ENCODE results near the gene ATG5.

ATG5 gene

GRCh38 chr6:106199998-106200397, 125.6 kb downstream of the ATG5 start:
- H3K4me3 Mint-ChIP-seq, result no peak overlapping the region
- no peaks in the 10 kb centered on the region for H3K27me3 Mint-ChIP-seq (ENCODE audit: low read depth)
- H3K27ac Mint-ChIP-seq, result peak overlapping the region; percentile 18
- peaks cover 42% of the 10 kb centered on the region for H3K4me1 Mint-ChIP-seq (ENCODE audit: low read depth)
- H3K36me3 Mint-ChIP-seq (ENCODE audit: low read depth), result peaks cover 45% of the 10 kb centered on the region
- H3K9me3 Mint-ChIP-seq, result peaks cover 12% of the 10 kb centered on the region

GRCh38 chr6:106199331-106199730, 126.2 kb downstream of the ATG5 start:
- H3K27ac Mint-ChIP-seq, result no peak overlapping the region
- peaks cover 41% of the 10 kb centered on the region for H3K36me3 Mint-ChIP-seq (ENCODE audit: low read depth)
- H3K9me3 Mint-ChIP-seq, result peaks cover 5% of the 10 kb centered on the region
- peaks cover 43% of the 10 kb centered on the region for H3K4me1 Mint-ChIP-seq (ENCODE audit: low read depth)
- H3K4me3 Mint-ChIP-seq, result no peak overlapping the region
- H3K27me3 Mint-ChIP-seq (ENCODE audit: low read depth), result no peaks in the 10 kb centered on the region

GRCh38 chr6:106197441-106197840, 128.1 kb downstream of the ATG5 start:
- H3K27ac Mint-ChIP-seq, result peak overlapping the region; percentile 17
- no peaks in the 10 kb centered on the region for H3K27me3 Mint-ChIP-seq (ENCODE audit: low read depth)
- H3K36me3 Mint-ChIP-seq (ENCODE audit: low read depth), result peaks cover 35% of the 10 kb centered on the region
- no peak overlapping the region for H3K4me3 Mint-ChIP-seq
- no peaks in the 10 kb centered on the region for H3K9me3 Mint-ChIP-seq
- H3K4me1 Mint-ChIP-seq (ENCODE audit: low read depth), result peaks cover 49% of the 10 kb centered on the region

GRCh38 chr6:106194949-106195921, 130.3 kb downstream of the ATG5 start:
- Mint-ChIP-seq H3K9me3 (no peaks in the 10 kb centered on the region), H3K4me1 (ENCODE audit: low read depth) (peaks cover 50% of the 10 kb centered on the region), H3K36me3 (ENCODE audit: low read depth) (peaks cover 35% of the 10 kb centered on the region), H3K4me3 (peak overlapping the region; percentile 60), H3K27ac (peak overlapping the region; percentile 88), H3K27me3 (ENCODE audit: low read depth) (no peaks in the 10 kb centered on the region)

- no peak overlapping the region for H3K27ac Mint-ChIP-seq
- peaks cover 24% of the 10 kb centered on the region for H3K36me3 Mint-ChIP-seq (ENCODE audit: low read depth)
- no peaks in the 10 kb centered on the region for H3K27me3 Mint-ChIP-seq (ENCODE audit: low read depth)
- no peak overlapping the region for H3K4me3 Mint-ChIP-seq
- H3K9me3 Mint-ChIP-seq, result no peaks in the 10 kb centered on the region
- H3K4me1 Mint-ChIP-seq (ENCODE audit: low read depth), result peaks cover 56% of the 10 kb centered on the region
Observed at GRCh38 chr6:106192824-106193223, 132.7 kb downstream of the ATG5 start.

- peak overlapping the region; percentile 25 for H3K4me3 Mint-ChIP-seq
- H3K4me1 Mint-ChIP-seq (ENCODE audit: low read depth), result peaks cover 55% of the 10 kb centered on the region
- no peaks in the 10 kb centered on the region for H3K9me3 Mint-ChIP-seq
- H3K36me3 Mint-ChIP-seq (ENCODE audit: low read depth), result peaks cover 29% of the 10 kb centered on the region
- H3K27me3 Mint-ChIP-seq (ENCODE audit: low read depth), result no peaks in the 10 kb centered on the region
- peak overlapping the region; percentile 56 for H3K27ac Mint-ChIP-seq
Observed at GRCh38 chr6:106188104-106188794, 137.3 kb downstream of the ATG5 start.

GRCh38 chr6:106187424-106187982, 138.1 kb downstream of the ATG5 start:
- Mint-ChIP-seq H3K36me3 (ENCODE audit: low read depth) (peaks cover 24% of the 10 kb centered on the region), H3K27ac (peak overlapping the region; percentile 53), H3K4me1 (ENCODE audit: low read depth) (peaks cover 52% of the 10 kb centered on the region), H3K4me3 (peak overlapping the region; percentile 38), H3K9me3 (no peaks in the 10 kb centered on the region), H3K27me3 (ENCODE audit: low read depth) (no peaks in the 10 kb centered on the region)

GRCh38 chr6:106186714-106187113, 138.8 kb downstream of the ATG5 start:
- H3K9me3 Mint-ChIP-seq, result no peaks in the 10 kb centered on the region
- no peaks in the 10 kb centered on the region for H3K27me3 Mint-ChIP-seq (ENCODE audit: low read depth)
- H3K27ac Mint-ChIP-seq, result peak overlapping the region; percentile 68
- H3K4me3 Mint-ChIP-seq, result peak overlapping the region; percentile 21
- H3K4me1 Mint-ChIP-seq (ENCODE audit: low read depth), result peaks cover 58% of the 10 kb centered on the region
- H3K36me3 Mint-ChIP-seq (ENCODE audit: low read depth), result peaks cover 30% of the 10 kb centered on the region

GRCh38 chr6:106186172-106186571, 139.4 kb downstream of the ATG5 start:
- Mint-ChIP-seq H3K4me1 (ENCODE audit: low read depth) (peaks cover 58% of the 10 kb centered on the region), H3K9me3 (no peaks in the 10 kb centered on the region), H3K27me3 (ENCODE audit: low read depth) (no peaks in the 10 kb centered on the region), H3K4me3 (peak overlapping the region; percentile 21), H3K27ac (peak overlapping the region; percentile 68), H3K36me3 (ENCODE audit: low read depth) (peaks cover 28% of the 10 kb centered on the region)

- peaks cover 59% of the 10 kb centered on the region for H3K4me1 Mint-ChIP-seq (ENCODE audit: low read depth)
- H3K36me3 Mint-ChIP-seq (ENCODE audit: low read depth), result peaks cover 28% of the 10 kb centered on the region
- no peak overlapping the region for H3K4me3 Mint-ChIP-seq
- H3K27me3 Mint-ChIP-seq (ENCODE audit: low read depth), result no peaks in the 10 kb centered on the region
- no peaks in the 10 kb centered on the region for H3K9me3 Mint-ChIP-seq
- peak overlapping the region; percentile 68 for H3K27ac Mint-ChIP-seq
Observed at GRCh38 chr6:106185615-106186014, 139.9 kb downstream of the ATG5 start.

GRCh38 chr6:106184629-106185028, 140.9 kb downstream of the ATG5 start:
- Mint-ChIP-seq H3K36me3 (ENCODE audit: low read depth) (peaks cover 28% of the 10 kb centered on the region), H3K27ac (no peak overlapping the region), H3K4me1 (ENCODE audit: low read depth) (peaks cover 57% of the 10 kb centered on the region), H3K9me3 (no peaks in the 10 kb centered on the region), H3K27me3 (ENCODE audit: low read depth) (no peaks in the 10 kb centered on the region), H3K4me3 (no peak overlapping the region)

- H3K27me3 Mint-ChIP-seq (ENCODE audit: low read depth), result no peaks in the 10 kb centered on the region
Observed at GRCh38 chr6:106183430-106183829, 142.1 kb downstream of the ATG5 start.

GRCh38 chr6:106182455-106182854, 143.1 kb downstream of the ATG5 start:
- Mint-ChIP-seq H3K36me3 (ENCODE audit: low read depth) (peaks cover 28% of the 10 kb centered on the region), H3K4me1 (ENCODE audit: low read depth) (peaks cover 40% of the 10 kb centered on the region), H3K9me3 (no peaks in the 10 kb centered on the region), H3K27me3 (ENCODE audit: low read depth) (no peaks in the 10 kb centered on the region), H3K27ac (no peak overlapping the region), H3K4me3 (no peak overlapping the region)

More at GRCh38 chr6:106183430-106183829, 142.1 kb downstream of the ATG5 start:
- Mint-ChIP-seq H3K4me1 (ENCODE audit: low read depth) (peaks cover 47% of the 10 kb centered on the region), H3K4me3 (no peak overlapping the region), H3K9me3 (no peaks in the 10 kb centered on the region), H3K27ac (no peak overlapping the region), H3K36me3 (ENCODE audit: low read depth) (peaks cover 28% of the 10 kb centered on the region)

GRCh38 chr6:106181664-106182418, 143.7 kb downstream of the ATG5 start:
- Mint-ChIP-seq H3K4me1 (ENCODE audit: low read depth) (peaks cover 37% of the 10 kb centered on the region), H3K27ac (no peak overlapping the region), H3K9me3 (no peaks in the 10 kb centered on the region), H3K36me3 (ENCODE audit: low read depth) (peaks cover 30% of the 10 kb centered on the region), H3K4me3 (no peak overlapping the region), H3K27me3 (ENCODE audit: low read depth) (no peaks in the 10 kb centered on the region)

Measured in T-helper 1 cell treated with Interleukin-12 subunit alpha and Interleukin-12 subunit beta and Interleukin-4 antibody, amounts not matched to agents 30 μg/mL and 1 μg/mL, for 36 hours (primary cell).